Endothelial cell of umbilical vein (primary cell): Measurements from ENCODE around the gene KYNU. TPM values are rescaled to one million over a fixed set of nuclear protein-coding genes. Genes with fewer than 3 reads are reported as not detected.
"Not testable (repeated sequence)": the region's sequence is repeated elsewhere in the genome, so short reads cannot be mapped to it uniquely, and the experiment has no call there.

Source experiments
- BruUV-seq: library from RNA; stranded (reverse); fragments of 400-500 nt; replicated peaks from 2 replicates; lab custom pipeline; 2021; lab: Mats Ljungman, UMichigan
- CTCF ChIA-PET: fragments of 300-600, 350-600 bp; sonication (Branson Sonifier 250); formaldehyde crosslinking; loops from one replicate; lab custom pipeline; 2021; ENCODE audit warnings: antibody characterized with exemption, inconsistent platforms; lab: Charles Lee
- POLR2A ChIA-PET: fragments of 300-600, 350-600 bp; sonication (Branson Sonifier 250); formaldehyde crosslinking; loops from one replicate; lab custom pipeline; 2021; ENCODE audit warnings: antibody characterized with exemption, inconsistent platforms; lab: Charles Lee
- DNase-seq: peaks from one replicate; pipeline ENCODE4 v3.0.0-alpha.2; 2011; ENCODE audit warnings: low read depth, low spot score
- FAIRE-seq: peaks from 2 replicates; lab custom pipeline; 2011; peaks lifted over from hg19 to GRCh38; lab: Jason Lieb, UNC
- H2AFZ ChIP-seq: 2 replicates; pipeline ENCODE4 v1.6.0; 2012; ENCODE audit warnings: low read depth, low read length, control low read depth, inconsistent platforms
- H3K27ac ChIP-seq: 2 replicates; pipeline ENCODE4 v1.5.1; 2011; ENCODE audit warnings: low read depth, mild to moderate bottlenecking, control low read depth, low read length, moderate library complexity; ENCODE audit not compliant: insufficient read depth
- H3K27me3 ChIP-seq, 2 experiments: 2 replicates each; pipeline versions ENCODE4 v1.6.0 to v1.6.1; 2011; ENCODE audit warnings: low read length in 2 of 2, mixed read lengths in 1 of 2; ENCODE audit not compliant: control insufficient read depth in 2 of 2, insufficient read depth in 2 of 2
- H3K36me3 ChIP-seq, 2 experiments: 2 replicates in 1 of 2; 3 replicates in 1 of 2; pipeline ENCODE4 v1.5.1; 2011; ENCODE audit warnings: low read length in 2 of 2, mild to moderate bottlenecking in 1 of 2, moderate library complexity in 1 of 2; ENCODE audit not compliant: control insufficient read depth in 2 of 2, insufficient read depth in 2 of 2; ENCODE audit errors: extremely low read depth in 1 of 2
- H3K4me1 ChIP-seq: 3 replicates; pipeline ENCODE4 v1.5.1; 2011; ENCODE audit warnings: mild to moderate bottlenecking, low read length; ENCODE audit not compliant: control insufficient read depth, insufficient read depth; ENCODE audit errors: extremely low read depth
- H3K4me2 ChIP-seq: 2 replicates; pipeline ENCODE4 v1.6.1; 2011; ENCODE audit warnings: low read length, control low read depth, mixed read lengths; ENCODE audit not compliant: insufficient read depth
- H3K4me3 ChIP-seq, 3 experiments: fragments of 200-600 bp in 1 of 3; sonication (generic), shearing (Covaris generic) in 1 of 3; replicated peaks in 1 of 3; 2 replicates each; pipeline ENCODE4 v1.5.1; 2011 to 2016; ENCODE audit warnings: control low read depth in 3 of 3, low read length in 3 of 3, mild to moderate bottlenecking in 2 of 3, inconsistent platforms in 1 of 3, low read depth in 1 of 3, moderate library complexity in 1 of 3; ENCODE audit not compliant: insufficient read depth in 1 of 3
- H3K79me2 ChIP-seq: 2 replicates; pipeline ENCODE4 v1.6.0; 2012; ENCODE audit warnings: low read length, inconsistent platforms; ENCODE audit not compliant: control insufficient read depth, insufficient read depth
- H3K9ac ChIP-seq: replicated peaks from 2 replicates; pipeline ENCODE3; 2011; ENCODE audit warnings: low read length, control low read depth; ENCODE audit not compliant: insufficient read depth; ENCODE audit errors: extremely low read depth
- H3K9me1 ChIP-seq: replicated peaks from 3 replicates; pipeline ENCODE4 v1.6.0; 2011; ENCODE audit warnings: mild to moderate bottlenecking, low read length; ENCODE audit not compliant: control insufficient read depth, insufficient read depth; ENCODE audit errors: extremely low read depth
- H3K9me3 ChIP-seq: replicated peaks from 2 replicates; pipeline ENCODE4 v1.5.1; 2012; ENCODE audit warnings: low read length, inconsistent platforms; ENCODE audit not compliant: control insufficient read depth, insufficient read depth
- H4K20me1 ChIP-seq: replicated peaks from 2 replicates; pipeline ENCODE3; 2011; ENCODE audit warnings: mild to moderate bottlenecking, low read length; ENCODE audit not compliant: control insufficient read depth, insufficient read depth; ENCODE audit errors: extremely low read depth
- EZH2 ChIP-seq: IDR thresholded peaks from 2 replicates; pipeline ENCODE4 v1.6.1; 2012; ENCODE audit warnings: borderline replicate concordance, low read depth, mild to moderate bottlenecking, moderate library complexity, low read length, inconsistent platforms; ENCODE audit not compliant: severe bottlenecking
- FOS ChIP-seq: IDR thresholded peaks from 2 replicates; pipeline ENCODE4 v1.6.1; 2011; ENCODE audit warnings: mild to moderate bottlenecking, low read length, moderate library complexity, borderline replicate concordance; ENCODE audit not compliant: insufficient read depth
- GATA2 ChIP-seq: IDR thresholded peaks from 2 replicates; pipeline ENCODE4 v1.7.0; 2011; ENCODE audit warnings: low read depth, mild to moderate bottlenecking, moderate library complexity, mixed read lengths, low read length; ENCODE audit not compliant: insufficient read length, insufficient read depth
- JUN ChIP-seq: IDR thresholded peaks from 2 replicates; pipeline ENCODE4 v1.6.1; 2011; ENCODE audit warnings: borderline replicate concordance, low read depth; ENCODE audit not compliant: insufficient read length, insufficient read depth
- MYC ChIP-seq: IDR thresholded peaks from one replicate; pipeline ENCODE4 v1.6.1; 2011; ENCODE audit warnings: mild to moderate bottlenecking, low read depth, low read length
- POLR2A ChIP-seq: IDR thresholded peaks from 2 replicates; pipeline ENCODE4 v1.6.1; 2012; ENCODE audit warnings: low read depth, mild to moderate bottlenecking, control low read depth, low read length
- POLR2AphosphoS5 ChIP-seq: IDR thresholded peaks from 2 replicates; pipeline ENCODE4 v1.6.1; 2012; ENCODE audit warnings: low read depth, mild to moderate bottlenecking, control low read depth, low read length, moderate library complexity; ENCODE audit not compliant: insufficient read depth
- dilution Hi-C: fragments of 300-500 bp; cut with MboI; formaldehyde crosslinking; loops from one replicate; pipeline ENCODE4 v1.15.0; 2019; ENCODE audit warnings: low sequenced_read_pairs; ENCODE audit not compliant: extremely low pct_ligation_motif_present
- intact Hi-C: fragments of 100-400 bp; cut with micrococcal nuclease; formaldehyde crosslinking; loops from one replicate; pipeline ENCODE4 v1.10.0; 2022
- polyA plus RNA-seq, 4 experiments: library from polyadenylated mRNA; depleted of rRNA in 3 of 4; stranded (reverse) in 3 of 4; unstranded in 1 of 4; fragments of >200 nt; gene quantifications; 2 replicates each; pipeline versions ENCODE4 v1.2.1 to v1.2.3, GENCODE V29; 2011 to 2012; ENCODE audit warnings: missing spikeins in 1 of 4
- total RNA-seq: library from RNA; stranded (reverse); gene quantifications from 2 replicates; pipeline ENCODE4 v1.2.3, GENCODE V29; 2021
- TF ChIP-seq, protein P1 (sequence below), 2 donors: IDR thresholded peaks; 1 replicate in 1 of 2; 2 replicates in 1 of 2; pipeline ENCODE4 v1.5.1; 2011; ENCODE audit warnings: low read length in 2 of 2, mild to moderate bottlenecking in 2 of 2, moderate library complexity in 2 of 2, control low read depth in 1 of 2, inconsistent platforms in 1 of 2, low read depth in 1 of 2; ENCODE audit not compliant: insufficient read depth in 1 of 2; ENCODE audit errors: extremely low read depth in 1 of 2
- TF ChIP-seq, protein P2 (sequence below): IDR thresholded peaks from 2 replicates; pipeline ENCODE4 v1.6.1; 2011; ENCODE audit not compliant: insufficient read depth, insufficient read length

The KYNU gene
- total and polyA plus RNA-seq, 2 donors (not counting 3 experiments of a cell fraction or from before 2014, with no cell fraction given), result 0.04 TPM; not detected in 1

DNA sequence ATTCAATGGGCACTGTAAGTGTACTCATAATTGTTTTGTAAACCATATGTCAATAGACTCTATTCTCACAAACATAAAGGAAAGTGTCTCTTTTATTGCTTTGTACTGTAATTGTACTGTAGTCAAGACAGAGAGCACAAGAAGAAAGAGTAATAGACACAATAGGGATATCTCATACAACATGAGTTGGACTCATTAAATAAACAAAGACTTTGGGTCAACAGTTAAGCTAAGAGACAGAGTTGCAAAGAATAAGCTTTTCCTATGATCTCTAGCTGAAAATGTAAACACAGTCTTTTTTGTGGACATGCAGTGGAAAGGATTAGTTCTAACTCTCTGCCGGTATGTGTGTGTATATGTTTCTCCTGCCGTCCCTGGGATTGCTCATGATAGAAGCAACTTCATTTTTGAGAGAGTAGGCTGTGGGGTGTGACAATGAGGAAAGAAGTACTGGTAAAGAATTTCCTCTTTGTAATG, 13.9 kb upstream of the KYNU start:
- Histone ChIP-seq H3K9me3 (no peaks in the 10 kb centered on the region), H3K4me2 (no peak overlapping the region), H3K9ac (no peak overlapping the region), H3K27ac (no peak overlapping the region), H4K20me1 (no peaks in the 10 kb centered on the region), H3K79me2 (no peaks in the 10 kb centered on the region), H3K36me3 (no peaks in the 10 kb centered on the region), H3K9me1 (no peaks in the 10 kb centered on the region), H3K4me3 (no peak overlapping the region), H3K4me1 (peaks cover 5% of the 10 kb centered on the region), H3K27me3 (no peaks in the 10 kb centered on the region), H2AFZ (peak overlapping the region; percentile 14)
- FAIRE-seq (peak; percentile 62), DNase-seq (peak; percentile 76)
- no TSS peak for BruUV-seq
- ChIA-PET POLR2A (no interaction called here), CTCF (interaction anchor here (0.6 to 1.8 kb wide), 9 partner anchors 9 to 126 kb away, joined by 3 to 8 read pairs (median 4); no protein-coding TSS in a partner anchor)
- TF ChIP-seq FOS (no peak), GATA2 (no peak), POLR2AphosphoS5 (no peak), JUN (no peak), MYC (no peak), POLR2A (no peak), EZH2 (no peak)
- TF ChIP-seq, protein P1, sequence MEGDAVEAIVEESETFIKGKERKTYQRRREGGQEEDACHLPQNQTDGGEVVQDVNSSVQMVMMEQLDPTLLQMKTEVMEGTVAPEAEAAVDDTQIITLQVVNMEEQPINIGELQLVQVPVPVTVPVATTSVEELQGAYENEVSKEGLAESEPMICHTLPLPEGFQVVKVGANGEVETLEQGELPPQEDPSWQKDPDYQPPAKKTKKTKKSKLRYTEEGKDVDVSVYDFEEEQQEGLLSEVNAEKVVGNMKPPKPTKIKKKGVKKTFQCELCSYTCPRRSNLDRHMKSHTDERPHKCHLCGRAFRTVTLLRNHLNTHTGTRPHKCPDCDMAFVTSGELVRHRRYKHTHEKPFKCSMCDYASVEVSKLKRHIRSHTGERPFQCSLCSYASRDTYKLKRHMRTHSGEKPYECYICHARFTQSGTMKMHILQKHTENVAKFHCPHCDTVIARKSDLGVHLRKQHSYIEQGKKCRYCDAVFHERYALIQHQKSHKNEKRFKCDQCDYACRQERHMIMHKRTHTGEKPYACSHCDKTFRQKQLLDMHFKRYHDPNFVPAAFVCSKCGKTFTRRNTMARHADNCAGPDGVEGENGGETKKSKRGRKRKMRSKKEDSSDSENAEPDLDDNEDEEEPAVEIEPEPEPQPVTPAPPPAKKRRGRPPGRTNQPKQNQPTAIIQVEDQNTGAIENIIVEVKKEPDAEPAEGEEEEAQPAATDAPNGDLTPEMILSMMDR (IDR thresholded peaks at IDR 0.05; ENCODE audit: extremely low read depth in 1 of 2, insufficient read depth in 1 of 2, low read depth in 1 of 2, low read length in 2 of 2), result no peak
- TF ChIP-seq, protein P2, sequence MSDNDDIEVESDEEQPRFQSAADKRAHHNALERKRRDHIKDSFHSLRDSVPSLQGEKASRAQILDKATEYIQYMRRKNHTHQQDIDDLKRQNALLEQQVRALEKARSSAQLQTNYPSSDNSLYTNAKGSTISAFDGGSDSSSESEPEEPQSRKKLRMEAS, result no peak
- dilution Hi-C loops (no loop called here), intact Hi-C loops (no loop called here)

DNA sequence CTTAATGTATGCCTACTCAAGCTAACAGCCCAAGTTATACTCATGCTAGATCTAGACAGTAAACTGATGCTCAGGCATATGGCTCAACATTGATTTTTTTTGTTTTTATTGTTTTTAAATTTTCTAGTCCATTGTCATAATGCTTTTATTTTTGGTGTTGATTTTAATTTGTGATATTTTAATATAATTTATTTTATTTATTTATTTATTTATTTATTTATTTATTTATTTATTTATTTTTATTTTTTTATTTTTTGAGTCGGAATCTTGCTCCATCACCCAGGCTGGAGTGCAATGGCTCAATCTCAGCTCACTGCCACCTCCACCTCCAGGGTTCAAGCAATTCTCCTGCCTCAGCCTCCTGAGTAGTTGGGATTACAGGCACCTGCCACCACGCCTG, 12.9 kb upstream of the KYNU start:
- CTCF ChIA-PET, result interaction anchor here (1.7 to 1.8 kb wide), 3 partner anchors 10 to 16 kb away, joined by 4 to 8 read pairs (median 4); no protein-coding TSS in a partner anchor
- FAIRE-seq, result not testable (repeated sequence)

More for the DNA sequence above, 12.9 kb upstream of the KYNU start:
- H3K27ac ChIP-seq, H3K4me3 ChIP-seq, H3K27me3 ChIP-seq, BruUV-seq, POLR2A ChIA-PET, H3K9me1 ChIP-seq, H3K79me2 ChIP-seq, H4K20me1 ChIP-seq, H3K9ac ChIP-seq, H3K4me1 ChIP-seq, dilution Hi-C loops, H3K36me3 ChIP-seq, H3K9me3 ChIP-seq, H3K4me2 ChIP-seq, H2AFZ ChIP-seq, intact Hi-C loops, DNase-seq: not testable (repeated sequence)
